ENCODE data around the gene CHMP3.

Gene CHMP3

GRCh38 chr2:86466306-86466705, 96.9 kb downstream of the CHMP3 start:
- DNase-seq (ENCODE audit: low spot score), result no peak

- no peak for DNase-seq (ENCODE audit: low spot score)
These were observed 98.6 kb downstream of the CHMP3 start for GRCh38 chr2:86464652-86465051.

GRCh38 chr2:86461042-86461743, 102.0 kb downstream of the CHMP3 start:
- DNase-seq (ENCODE audit: low spot score), result no peak

DNA sequence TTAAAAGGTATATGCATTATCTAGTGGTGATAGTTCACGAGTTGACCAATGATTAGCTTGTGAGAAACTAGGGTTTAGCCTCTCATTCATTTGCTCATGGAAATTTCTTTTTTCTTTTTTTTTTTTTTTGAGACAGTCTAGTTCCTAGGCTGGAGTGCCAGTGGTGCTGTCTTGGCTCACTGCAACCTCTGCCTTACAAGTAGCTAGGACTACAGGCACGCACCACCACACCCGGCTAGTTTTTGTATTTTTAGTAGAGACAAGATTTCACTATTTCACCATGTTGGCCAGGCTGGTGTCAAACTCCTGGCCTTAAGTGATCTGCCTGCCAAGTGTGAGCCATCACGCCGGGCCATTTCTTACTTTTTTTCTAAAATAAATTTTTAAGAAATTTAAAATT, 108.1 kb downstream of the CHMP3 start:
- DNase-seq (ENCODE audit: low spot score), result no peak

DNA sequence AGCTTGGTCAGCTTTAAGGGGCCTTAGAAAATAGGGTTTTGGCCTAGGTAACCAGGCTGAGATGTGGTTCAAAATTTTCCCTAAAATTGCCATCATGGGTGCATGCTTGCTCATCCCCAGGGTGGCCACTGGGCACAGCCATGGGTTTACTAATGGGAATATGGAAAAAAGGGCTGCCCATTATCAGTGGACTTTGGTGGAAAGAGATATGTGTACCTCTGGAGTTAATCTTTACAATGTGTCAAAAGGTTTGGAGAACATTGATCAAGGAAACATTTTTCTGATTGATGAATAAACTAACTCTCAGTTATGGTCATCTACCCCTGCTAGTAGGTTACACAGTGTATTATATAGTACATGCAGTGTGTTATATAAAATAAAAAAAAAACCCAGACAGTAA, 109.0 kb downstream of the CHMP3 start:
- no peak for DNase-seq (ENCODE audit: low spot score)

DNA sequence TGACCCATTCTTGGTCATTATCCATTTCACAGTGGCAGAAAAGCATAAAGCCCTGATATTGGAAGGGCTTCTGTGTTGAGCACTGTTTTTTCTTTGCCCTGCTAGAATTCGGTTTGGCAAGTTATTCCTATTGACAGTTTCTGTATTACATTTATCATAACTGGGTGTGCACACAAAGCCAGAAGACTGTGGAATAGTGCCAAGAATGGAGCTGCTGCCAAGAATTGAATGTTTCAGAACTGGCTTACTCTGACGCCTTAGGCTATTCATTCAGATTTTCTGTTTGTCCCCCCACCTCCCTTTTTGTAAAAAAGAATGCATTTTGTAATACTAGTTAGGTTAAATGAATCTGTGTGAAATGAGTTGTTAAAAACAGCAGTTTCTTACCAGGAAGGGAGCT, 109.4 kb downstream of the CHMP3 start:
- DNase-seq (ENCODE audit: low spot score), result no peak

Measured in activated CD4-positive, alpha-beta T cell treated with anti-CD3 and anti-CD28 coated beads, Interleukin-2, Interleukin-4, amounts not matched to agents 100 ng/mL and 50 ng/mL, durations not matched to agents 16 hours and 8 hours (primary cell).